GM18508 (cell line): ENCODE results near the gene THSD7A.

Source experiments
- ATAC-seq: cut with Tn5 transposase; IDR thresholded peaks from one replicate; pipeline ENCODE4 v1.9.1; 2021; ENCODE audit warnings: moderate number of reproducible peaks; ENCODE audit not compliant: insufficient read depth, unreplicated experiment

The THSD7A gene

DNA sequence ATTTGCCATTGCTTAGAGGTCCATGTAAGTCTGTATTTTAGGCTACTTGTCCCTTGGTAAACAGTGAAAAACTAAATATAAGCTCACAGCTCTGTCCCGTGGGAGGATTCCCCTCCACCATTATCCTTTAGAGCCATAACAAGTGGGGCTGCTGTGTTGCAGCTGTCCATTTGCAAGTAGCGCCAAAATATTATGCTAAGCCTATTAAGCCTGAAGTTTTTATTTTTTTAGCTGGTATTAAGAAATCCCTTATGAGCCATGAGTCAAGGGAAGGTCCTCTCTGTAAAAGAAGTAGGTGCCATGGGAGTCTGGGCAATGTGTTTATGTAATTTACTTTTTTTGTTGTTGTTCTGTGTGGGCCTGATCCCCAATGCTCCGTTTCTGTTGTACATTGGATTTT is 183.9 kb downstream of the THSD7A start:
- ATAC-seq: no peak

DNA sequence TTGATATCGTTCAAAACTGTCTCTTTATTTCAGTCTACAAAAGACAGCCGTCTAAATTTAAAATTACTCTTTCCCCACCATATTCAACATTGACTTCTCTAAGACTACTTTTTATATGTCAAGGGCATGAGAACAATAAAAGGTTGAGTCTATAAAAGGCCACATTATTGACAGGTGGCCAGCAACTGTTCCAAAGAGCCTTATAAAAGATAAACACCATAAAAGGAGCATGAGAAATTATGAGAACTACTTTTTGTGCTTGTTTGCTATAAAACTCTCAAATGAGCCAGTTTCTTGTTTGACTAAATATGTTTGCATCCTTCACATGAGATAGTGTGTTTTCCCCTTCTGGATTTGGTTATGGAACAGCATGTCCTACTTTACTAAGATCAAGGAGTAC is 189.2 kb downstream of the THSD7A start:
- ATAC-seq: no peak

DNA sequence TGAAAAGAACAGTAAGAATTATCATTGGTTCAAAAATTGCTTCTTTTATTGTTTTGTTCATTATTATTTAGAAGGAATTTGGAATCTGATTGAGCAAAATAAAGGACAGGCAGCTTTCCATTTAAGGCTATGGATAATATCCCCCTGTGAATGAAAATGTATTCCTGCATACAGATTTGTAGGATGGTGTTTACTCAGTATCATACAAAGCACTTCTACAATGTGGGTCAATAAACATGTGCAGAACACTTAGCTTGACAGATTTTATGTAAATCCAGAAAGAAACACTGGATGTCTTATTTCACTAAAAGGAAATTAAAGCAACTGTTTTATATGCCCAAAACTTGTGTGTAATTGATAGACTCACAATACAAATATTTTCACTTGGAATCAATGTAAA is 189.7 kb downstream of the THSD7A start:
- ATAC-seq: no peak

DNA sequence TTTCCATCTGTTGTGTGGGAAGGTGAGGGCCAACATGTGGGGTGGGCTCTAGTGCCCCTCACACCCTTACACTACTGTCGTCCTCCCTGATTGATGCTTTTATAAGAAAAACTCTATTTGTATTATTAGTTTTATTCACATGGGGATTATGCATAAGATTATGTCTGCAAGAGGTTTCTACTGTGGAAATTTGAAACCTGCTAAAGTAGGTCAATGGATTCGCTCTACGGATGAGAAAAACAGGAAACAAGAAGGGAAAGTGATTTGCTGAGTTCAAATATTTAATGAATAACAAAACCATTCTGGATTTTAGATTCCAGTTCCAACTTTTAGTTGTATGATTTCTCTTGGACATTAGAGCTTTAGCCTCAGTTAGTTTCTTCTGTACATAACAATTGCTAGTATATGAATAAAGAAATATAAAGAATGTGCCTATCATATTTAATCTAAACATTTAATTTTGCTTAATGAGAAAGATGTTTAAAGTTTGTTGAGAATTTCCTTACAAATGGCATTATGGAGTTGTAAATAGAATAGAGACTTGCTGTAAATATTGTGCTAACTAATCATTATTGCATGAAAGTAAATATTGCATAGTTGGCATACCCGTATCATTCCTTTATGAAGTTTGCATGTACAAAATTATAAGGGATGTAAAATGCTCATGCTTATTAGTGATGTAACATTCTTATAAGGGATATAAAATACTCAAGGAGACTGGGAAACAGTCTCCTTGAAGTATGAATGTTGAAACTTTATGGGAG is 193.8 kb downstream of the THSD7A start:
- no peak for ATAC-seq

DNA sequence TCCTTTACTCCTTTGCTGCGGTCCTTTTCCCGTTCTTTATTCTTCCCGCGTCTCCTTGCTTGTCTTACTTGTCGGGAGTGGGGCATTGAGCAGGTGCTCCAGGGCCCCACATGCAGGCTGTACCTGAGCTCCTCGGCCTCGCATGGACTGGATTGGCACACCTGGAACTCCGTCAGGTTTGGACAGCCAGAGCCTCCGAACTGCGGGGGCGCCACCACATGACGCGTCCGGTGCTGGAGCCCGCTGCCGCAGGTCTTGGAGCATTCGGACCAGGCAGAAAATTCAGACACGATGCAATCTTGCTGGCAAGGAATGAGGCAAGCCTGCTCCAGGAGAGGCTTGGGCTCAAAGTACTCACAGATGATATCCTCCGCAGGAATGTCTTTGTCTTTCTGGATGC is 195.7 kb downstream of the THSD7A start:
- no peak for ATAC-seq

DNA sequence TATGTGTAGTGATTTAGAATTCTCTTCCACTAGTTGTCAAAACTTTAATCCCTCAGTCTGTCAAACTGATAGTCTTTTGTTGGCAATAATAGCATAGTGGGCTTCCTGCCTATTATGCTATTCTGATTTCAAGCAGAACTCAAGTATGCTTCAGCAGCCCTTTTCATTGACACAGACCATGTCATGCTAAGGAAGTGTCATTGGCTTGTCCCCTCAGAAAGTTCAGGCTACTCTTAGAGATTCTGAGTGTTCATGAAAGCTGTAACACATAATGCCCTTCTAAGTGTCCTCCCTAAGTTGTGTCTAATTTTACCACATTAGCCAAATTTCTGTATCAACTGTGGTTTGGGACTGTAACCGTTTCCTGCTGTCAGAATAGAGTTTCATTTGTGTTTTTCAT is 198.7 kb downstream of the THSD7A start:
- ATAC-seq: no peak

DNA sequence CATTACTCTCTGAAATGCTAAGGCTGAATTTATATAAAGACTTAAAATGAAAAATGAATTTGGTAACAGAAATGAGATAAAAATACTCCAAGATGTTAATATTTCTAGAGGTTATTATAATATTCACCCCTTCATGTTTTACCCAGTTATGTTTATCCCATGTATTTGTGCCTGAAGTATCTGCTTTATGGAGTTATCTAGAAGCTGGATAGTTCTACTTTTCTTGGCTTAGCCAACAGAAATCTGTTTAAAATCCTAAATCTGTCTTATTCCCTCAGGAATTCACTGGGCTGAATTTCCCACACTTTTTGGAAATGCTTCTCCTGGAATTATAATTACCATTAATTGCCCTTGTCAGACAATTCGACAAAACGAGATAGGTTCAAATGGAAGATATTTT is 201.6 kb downstream of the THSD7A start:
- no peak for ATAC-seq

DNA sequence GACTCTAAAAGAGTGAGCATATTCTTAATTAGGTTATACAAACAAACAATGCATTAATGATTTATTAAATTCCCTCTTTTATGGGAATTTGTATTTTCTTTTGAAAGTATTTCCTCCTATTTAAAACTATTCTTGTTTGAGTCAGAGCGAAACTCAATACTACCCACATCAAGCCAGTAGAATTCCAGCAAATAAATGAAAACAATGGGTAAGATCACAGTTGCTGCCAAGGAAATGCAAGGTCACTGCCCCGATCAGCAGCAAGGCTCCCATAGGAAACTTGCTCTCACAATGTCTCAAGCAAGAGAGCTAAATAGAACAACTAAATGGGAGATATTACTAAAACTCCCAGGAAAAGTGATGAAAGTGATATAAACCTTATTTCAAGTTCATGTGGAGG is 206.3 kb downstream of the THSD7A start:
- ATAC-seq: no peak

DNA sequence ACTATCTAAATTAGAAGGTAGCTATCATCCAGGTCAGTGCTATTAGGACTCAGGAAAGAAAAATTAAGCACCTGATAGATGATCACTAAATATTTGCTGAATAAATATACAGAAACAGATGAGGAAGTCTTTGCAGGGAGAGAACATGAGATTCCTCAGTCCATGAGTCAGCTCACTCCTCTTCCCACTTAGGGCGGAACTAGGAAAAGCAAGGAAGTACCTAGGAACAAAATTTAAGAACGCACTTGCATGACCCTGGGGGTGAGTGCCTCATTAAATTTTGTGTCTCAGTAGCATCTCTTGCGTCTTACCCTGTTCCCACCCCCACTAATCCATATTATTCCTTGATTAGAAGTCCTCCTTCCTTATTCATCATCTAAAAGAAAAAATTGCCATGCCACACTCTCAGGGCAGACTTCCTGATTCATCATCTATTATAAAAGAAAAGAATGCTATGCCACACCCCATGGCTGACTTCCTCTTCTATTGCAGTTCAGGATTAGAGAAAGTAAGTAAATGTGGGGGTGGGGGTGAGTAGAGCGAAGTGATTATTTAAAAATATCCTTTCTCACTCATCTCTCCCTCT is 208.8 kb downstream of the THSD7A start:
- ATAC-seq: no peak

DNA sequence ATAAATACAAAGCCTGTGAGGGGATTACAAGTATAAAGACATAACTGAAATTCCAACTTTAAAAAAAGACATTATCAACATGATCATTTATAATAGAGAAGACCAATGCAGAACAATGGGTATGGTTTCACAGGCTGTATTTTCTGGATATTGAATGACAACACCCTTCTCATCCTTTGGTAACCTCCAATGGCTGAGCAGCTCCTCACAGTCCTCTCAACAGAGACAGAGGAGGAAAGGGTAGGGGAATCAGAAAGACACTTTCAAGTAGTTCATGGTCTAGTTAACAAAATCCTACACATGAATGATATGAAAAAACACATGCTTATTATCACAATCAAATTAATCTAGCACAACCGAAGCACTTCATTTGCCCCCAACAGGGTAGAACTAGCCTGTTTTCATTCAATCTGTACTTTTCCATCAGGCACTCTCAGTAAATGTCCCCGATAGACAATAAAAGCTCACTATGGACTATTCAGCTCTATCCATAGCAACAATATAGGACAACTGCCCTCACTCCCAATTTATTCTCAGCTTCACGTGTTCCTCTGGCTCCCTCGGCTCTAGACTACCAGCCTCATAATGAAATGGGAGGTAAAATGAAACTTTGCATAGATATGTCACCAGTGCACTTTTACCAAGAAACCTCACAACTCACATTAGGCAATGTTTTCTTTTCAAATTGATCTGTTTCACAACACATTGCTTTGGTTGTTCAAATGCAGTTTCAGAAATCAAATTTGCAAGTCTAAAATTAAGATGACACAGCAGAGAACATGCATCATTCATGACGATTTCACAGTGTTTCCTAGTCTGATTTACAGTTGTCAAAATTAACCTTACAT is 211.4 kb downstream of the THSD7A start:
- ATAC-seq: no peak

DNA sequence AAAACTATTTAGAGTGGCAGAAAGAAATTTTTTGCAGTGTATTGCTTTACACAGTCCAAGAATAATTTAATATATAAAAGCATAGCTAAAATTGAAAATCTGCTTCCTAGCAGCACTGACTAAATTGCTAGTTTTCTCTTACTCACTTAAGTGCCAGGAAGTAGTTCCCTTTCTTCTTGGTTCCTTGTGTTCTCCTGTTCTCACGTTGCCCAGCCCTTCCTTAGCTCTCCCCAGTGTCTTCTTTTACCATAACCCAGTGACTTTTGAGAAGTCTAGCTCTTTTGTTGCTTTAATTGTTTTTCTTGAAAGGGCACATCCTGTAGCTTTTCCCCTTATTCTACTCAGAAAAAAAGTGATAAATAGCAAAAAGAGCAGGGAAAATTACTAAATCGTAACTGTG is 215.5 kb downstream of the THSD7A start:
- no peak for ATAC-seq

DNA sequence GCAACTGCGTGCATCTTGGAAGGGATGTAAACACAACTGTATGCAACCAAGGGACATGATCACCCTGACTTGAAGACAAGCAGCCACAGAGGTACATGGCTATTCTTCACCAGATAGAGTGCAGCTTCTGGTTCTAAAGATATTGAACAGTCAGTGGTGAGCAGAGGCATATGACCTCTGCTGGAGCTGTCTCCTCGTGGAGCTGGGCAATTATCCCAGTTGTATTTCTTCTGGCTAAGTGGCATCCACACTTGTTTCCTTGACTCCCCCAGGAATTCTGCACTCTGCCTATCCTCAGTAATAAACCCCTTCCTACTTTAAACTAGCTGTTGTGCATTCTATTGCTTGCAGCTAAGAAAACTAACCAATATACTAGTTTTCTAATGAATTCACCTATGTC is 216.8 kb downstream of the THSD7A start:
- no peak for ATAC-seq

DNA sequence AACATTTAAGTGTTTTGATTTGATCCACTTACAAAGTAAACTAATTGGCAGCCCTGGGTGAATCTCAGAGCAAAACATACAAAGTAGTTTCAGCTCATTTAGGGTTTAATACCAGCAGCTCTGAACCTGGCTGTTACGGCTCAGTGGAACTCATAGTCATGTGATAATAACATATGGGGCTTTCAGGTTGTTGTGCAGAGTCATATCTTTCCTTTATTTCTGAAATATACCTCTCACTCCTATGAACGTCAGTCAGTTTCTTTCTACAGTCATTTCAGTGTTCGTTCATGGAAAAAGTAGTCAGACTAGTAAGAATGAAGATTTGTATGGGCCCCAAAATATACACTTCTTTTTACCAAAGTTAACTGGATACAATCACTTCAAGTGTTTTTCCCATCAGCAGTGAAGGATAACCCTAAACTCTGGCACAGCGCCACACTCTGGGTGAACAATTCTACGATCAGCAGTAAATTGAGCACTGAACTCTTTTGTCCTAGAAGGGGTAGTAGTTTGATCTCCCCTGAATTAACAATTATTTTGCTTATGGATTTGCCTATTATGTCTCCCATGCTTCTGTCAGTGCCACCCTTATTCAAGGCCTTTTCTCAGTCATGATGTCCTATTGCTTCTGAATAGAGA is 218.6 kb downstream of the THSD7A start:
- peak; percentile 90 for ATAC-seq

DNA sequence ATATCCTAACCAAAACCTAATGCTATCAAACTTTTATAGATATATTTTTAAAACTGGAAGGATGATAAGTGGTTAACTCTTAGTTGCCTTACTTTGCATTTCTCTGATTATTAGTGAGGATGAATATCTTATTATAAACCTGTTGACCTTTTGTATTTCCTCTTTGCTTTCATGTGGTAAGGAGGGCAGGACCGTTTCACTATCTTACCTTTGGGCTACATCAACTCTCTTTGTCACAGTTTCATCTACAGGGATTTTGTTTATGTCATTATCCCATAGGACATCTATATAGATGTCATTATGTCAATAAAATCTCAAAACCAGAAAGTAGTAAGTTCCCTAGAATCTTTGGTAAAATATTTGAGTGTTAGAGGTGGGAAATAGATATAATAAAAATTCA is 219.3 kb downstream of the THSD7A start:
- ATAC-seq: no peak

DNA sequence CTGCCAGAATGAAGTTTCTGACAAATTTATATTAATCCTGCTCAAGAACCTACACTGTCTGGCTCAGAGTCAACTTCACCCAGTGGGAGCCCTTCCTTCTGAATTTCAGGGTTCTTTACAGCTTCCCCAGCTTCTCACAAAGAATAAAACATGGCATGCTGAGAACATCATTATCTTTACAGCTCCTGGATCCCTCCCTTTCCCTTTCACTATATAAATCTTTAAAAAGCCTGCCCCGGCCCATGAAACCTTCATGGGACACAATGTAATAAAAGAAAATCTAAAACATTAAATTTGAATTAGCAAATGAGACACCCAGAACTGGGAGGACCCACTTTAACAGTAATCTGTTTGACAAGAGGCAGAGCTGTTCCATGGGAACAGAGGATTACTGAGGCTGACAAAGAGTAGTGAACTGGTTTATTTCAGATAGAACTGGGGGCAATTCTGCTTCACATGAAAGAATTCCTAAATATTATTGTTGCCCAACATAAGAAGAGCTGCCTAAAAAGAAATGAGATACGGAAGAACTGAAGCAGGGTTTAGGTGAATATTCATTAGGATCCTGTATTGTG is 222.8 kb downstream of the THSD7A start:
- ATAC-seq: no peak

DNA sequence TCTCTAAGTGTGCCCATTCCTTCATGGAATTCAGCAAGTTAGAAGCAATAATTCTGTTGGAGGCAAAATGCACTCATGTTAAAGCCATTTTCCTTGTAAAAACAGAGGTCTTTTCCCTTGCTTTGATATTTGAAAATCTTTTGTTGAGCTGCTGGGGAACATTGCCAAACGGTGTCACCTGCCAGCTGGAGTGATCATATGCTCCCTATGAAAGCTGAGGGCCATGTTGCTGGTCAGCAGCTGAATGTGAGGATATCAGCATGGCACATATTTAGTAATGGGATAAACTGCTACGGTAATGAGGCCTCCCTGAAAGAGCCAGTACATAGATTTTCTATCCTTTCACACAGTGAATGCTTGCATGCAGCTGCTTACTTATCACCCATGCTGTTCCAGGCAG is 224.3 kb downstream of the THSD7A start:
- no peak for ATAC-seq

DNA sequence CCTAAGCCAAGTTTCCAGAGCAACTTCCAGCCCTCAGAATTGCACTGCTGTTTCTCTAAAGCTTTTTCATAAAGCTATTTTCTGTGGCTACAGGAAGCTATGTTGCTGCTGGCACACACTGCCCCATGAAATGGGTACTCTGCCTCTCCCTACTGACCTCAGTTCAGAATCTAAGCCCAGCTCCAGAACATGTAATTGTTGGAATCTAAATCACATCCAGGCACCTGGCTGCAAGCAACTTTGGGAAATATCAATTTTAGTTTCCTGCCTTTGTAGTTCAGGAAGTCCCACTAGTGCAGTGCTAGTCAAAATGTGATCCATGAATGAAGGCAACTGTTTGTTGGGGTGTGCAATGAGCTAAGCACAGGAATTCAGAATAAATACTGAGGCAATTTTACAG is 226.2 kb downstream of the THSD7A start:
- ATAC-seq: no peak

DNA sequence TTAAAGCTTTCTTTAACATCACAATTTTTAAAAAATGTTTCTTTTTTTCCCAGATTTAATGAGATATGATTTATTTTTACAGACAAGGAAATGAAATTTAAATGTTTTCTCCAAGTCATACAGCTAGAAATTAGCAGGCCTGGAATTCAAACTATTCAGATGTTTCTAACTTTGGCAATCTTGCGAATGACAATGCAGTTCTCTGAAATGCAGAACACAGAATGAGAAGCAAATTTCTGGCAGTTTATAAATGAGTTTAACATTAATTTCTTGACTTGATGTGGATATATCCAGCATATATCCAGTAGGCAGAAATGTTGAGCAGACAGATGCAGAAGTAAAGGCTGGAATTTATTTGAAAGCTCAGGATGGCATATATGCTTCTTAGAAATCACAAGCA is 227.5 kb downstream of the THSD7A start:
- no peak for ATAC-seq

DNA sequence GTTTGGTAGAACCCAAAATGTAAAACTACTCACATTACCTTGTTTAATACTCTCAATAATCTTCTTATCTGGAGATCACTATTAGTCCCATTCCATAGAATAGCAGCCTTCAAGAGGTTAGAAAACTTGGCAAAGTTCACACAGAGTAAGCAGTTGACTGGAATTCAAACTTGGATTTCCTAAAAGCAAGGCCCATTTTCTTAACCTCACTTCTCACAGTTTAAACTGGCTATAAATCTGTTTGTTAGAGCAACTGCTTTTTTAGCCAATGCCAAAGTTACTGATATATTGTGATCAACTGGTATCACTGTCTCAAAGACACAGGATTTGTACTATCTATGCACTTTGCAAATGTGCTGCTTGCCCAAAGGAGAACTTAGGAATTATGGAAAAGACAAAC is 230.2 kb downstream of the THSD7A start:
- ATAC-seq: no peak

DNA sequence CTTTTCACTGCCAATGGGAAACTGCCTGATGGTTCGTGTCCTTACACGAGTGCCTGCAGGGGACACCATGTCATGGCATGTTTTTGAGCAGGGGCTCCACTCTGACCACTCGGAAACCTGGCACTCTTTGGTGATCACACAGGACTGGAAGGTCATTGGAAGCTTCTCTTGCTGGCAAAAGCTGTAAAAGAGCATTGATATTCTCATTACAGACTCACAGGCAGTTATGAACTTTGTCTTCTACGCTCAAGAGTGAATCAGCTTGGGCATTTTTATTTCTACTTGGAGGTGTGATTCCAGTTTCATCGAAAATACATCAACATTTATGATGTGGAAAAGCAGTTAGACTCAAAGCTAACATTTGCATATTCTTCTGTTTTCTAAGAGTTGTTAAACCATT is 238.7 kb downstream of the THSD7A start:
- ATAC-seq: no peak

DNA sequence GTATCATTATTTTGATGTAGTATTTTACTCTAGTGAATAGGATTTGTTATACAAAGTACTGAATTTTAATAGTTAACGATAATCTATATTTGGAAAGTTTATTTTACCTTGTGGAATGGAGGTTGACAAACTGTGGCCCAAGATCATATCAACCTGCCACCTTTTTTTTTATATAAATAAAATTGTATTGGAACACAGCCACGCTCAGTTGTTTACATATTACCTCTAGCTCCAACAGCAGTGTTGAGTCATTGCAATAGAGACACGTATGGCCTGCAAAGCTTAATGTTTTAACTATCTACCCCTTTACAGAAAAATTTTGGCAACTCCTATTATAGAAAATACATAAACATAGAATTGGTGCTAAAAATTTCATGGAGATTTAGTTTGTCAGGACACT is 239.3 kb downstream of the THSD7A start:
- ATAC-seq: no peak
